WI38 (cell line): ENCODE data around the gene ANKRD33B.
"Not testable (repeated sequence)": the region's sequence is repeated elsewhere in the genome, so short reads cannot be mapped to it uniquely, and the experiment has no call there.

Experiments used
- H3K4me3 ChIP-seq: 2 replicates; pipeline ENCODE4 v1.5.1; 2011; ENCODE audit warnings: low read depth, mild to moderate bottlenecking, control low read depth, low read length
- TF ChIP-seq, protein P1 (sequence below): IDR thresholded peaks from 2 replicates; pipeline ENCODE4 v1.5.1; 2012; ENCODE audit warnings: low read depth, mild to moderate bottlenecking, control low read depth, low read length

The ANKRD33B gene

DNA sequence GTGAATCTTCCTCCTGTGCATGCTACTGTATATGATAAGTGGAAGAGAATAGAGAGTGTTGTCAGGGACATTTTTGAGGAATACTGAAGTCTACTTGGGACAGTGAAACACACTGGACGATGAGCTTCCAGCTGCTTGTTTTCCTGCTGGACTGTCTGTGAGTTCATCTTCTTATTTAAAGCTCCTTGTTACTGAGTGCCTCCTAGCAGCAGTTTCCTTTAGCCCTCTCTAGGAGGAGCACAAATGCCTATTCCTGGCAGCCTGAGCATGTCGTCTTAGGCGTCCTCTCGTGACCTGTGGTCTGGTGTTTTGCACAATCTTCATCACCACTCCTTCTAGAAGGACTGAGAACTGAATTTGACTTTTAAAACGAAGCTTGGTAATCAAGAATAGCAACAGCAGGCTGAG is 43.8 kb downstream of the ANKRD33B start:
- H3K4me3 ChIP-seq: no peak overlapping the region
- TF ChIP-seq, protein P1, sequence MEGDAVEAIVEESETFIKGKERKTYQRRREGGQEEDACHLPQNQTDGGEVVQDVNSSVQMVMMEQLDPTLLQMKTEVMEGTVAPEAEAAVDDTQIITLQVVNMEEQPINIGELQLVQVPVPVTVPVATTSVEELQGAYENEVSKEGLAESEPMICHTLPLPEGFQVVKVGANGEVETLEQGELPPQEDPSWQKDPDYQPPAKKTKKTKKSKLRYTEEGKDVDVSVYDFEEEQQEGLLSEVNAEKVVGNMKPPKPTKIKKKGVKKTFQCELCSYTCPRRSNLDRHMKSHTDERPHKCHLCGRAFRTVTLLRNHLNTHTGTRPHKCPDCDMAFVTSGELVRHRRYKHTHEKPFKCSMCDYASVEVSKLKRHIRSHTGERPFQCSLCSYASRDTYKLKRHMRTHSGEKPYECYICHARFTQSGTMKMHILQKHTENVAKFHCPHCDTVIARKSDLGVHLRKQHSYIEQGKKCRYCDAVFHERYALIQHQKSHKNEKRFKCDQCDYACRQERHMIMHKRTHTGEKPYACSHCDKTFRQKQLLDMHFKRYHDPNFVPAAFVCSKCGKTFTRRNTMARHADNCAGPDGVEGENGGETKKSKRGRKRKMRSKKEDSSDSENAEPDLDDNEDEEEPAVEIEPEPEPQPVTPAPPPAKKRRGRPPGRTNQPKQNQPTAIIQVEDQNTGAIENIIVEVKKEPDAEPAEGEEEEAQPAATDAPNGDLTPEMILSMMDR: no peak

DNA sequence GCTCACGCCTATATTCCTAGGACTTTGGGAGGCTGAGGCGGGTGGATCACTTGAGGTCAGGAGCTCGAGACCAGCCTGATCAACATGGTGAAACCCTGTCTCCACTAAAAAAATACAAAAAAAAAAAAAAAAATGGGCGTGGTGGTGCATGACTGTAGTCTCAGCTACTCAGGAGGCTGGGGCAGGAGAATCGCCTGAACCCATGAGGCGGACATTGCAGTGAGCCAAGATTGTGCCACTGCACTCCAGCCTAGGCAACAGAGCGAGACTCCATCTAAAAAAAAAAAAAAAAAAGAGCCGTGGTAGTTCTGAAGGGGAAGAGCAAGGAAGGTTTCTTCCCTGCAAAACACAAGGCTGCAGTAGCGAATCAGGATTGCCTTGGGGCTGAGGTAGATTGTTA is 44.2 kb downstream of the ANKRD33B start:
- H3K4me3 ChIP-seq: not testable (repeated sequence)

DNA sequence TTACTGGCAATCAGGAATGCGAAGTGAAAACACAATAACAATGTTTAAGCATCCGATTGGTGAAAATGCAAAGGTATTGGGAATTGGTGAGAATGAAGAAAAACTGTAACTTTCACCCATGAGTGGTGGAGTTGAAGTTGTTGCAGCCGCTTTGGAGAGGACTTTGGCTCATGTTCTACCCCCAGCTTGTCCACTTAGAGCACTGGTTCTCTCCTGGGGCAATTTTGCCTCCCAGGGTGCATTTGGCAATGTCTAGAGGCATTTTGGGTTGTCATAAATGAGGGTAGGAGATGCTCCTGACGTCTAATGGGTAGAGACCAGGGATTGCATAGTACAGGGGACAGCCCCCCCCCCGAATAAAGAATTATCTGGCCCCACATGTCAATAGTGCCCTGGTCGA is 46.2 kb downstream of the ANKRD33B start:
- TF ChIP-seq, protein P1: no peak
- no peak overlapping the region for H3K4me3 ChIP-seq

DNA sequence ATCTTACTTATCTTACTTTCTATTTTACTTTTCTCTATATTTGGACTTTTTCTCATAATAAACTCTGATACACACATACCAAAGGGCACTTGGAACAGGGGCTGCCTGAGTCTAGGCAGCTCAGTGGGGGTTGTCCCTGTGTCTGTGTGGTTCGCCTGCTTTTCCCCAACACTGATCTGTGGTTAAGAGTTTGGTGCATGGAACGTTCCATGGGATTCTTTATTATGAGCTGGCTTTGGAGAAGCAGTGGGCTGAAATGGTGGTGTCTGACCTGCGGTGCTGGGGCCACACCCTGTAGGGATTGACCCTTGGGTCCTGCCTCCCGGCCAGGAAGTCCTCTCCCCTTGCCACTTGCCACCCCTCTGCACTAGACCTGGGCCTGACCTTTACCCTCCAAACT is 47.4 kb downstream of the ANKRD33B start:
- no peak overlapping the region for H3K4me3 ChIP-seq
- TF ChIP-seq, protein P1: no peak

DNA sequence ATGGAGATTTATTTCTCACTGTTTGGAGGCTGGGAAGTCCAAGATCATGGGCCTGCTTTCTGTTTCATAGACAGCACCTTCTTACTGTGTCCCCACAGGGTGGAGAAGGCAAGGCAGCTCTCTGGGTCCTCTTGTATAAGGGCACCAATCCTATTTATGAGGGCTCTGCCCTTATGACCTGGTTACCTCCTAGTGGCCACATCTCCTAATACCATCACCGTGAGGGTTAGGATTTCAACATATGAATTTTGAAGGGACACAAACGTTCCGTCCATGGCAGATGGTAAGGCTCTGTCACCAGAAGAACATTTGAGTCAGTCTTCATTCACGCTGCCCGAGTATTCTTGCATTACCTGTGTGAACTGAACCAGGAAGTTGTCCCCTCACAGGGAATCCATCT is 48.4 kb downstream of the ANKRD33B start:
- no peak overlapping the region for H3K4me3 ChIP-seq
- TF ChIP-seq, protein P1: no peak

DNA sequence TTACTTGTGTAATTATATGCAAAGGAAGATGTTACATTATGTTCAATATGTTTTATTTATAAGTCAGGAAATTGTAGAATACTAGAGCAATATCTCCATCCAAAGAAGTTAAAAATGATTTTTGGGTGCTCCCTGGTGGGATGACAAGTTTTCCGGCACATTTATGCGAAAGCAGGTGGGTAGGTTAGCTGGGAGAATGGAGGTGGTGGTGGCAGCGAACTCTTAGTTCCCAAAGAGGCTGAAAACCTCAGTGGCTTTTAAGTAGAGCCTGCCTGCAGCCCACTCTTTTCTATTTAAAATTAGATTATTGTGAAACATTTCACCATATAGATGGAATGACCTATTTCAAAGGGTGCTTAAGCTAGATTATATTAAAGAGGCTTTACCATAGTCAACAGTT is 51.8 kb downstream of the ANKRD33B start:
- H3K4me3 ChIP-seq: no peak overlapping the region
- TF ChIP-seq, protein P1: no peak

DNA sequence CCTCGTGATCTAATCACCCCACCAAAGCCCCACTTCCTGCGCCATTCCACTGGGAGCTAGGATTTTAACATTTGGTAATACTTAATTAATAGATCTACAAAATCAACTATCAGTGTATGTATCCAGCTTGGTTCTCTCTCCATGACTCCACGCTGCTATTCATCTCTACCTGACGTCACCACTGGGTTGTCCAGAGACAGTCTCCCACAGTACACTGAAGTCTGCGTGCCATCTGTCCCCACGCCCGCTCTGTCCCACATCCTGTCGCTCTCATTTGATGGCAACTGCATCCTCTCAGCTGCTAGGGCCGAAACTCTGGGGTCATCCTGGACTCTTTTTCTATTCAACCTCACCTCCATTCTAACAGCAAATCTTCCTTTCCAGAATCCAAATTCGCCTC is 53.2 kb downstream of the ANKRD33B start:
- TF ChIP-seq, protein P1: no peak
- H3K4me3 ChIP-seq: no peak overlapping the region

DNA sequence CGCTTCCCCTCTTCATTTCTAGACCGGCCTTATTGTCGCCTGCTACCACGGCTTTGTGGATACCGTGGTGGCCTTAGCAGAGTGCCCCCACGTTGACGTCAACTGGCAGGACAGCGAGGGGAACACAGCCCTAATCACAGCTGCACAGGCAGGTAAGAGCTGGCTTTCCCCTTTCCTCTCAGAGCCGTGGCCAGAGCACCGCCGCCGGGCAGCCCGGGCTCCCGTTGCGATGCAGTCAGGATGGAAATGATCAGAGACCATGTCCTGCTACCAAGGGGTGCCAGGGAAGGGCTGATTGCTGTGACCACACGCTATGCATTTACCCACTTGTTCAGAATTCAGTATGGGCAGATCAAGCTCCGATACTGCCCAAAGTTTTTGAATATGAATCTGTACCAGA is 54.4 kb downstream of the ANKRD33B start:
- TF ChIP-seq, protein P1: no peak

More for the DNA sequence above, 54.4 kb downstream of the ANKRD33B start:
- no peak overlapping the region for H3K4me3 ChIP-seq
